Endometrium (tissue), 2 donors: ENCODE measurements around the gene NOC2L.
"Not testable (repeated sequence)": the region's sequence is repeated elsewhere in the genome, so short reads cannot be mapped to it uniquely, and the experiment has no call there.

Source experiments
- FAIRE-seq: peaks from 2 replicates; lab custom pipeline; 2012; peaks lifted over from hg19 to GRCh38; lab: Jason Lieb, UNC
- donor health status: control.
- donor health status: control.

Gene NOC2L

GRCh38 chr1:993379-993995 is 34.4 kb upstream of the NOC2L start:
- FAIRE-seq, result no peak

GRCh38 chr1:992362-992761 is 33.3 kb upstream of the NOC2L start:
- no peak for FAIRE-seq

- no peak for FAIRE-seq
These were observed 32.8 kb upstream of the NOC2L start for GRCh38 chr1:991895-992294.

GRCh38 chr1:991275-991674 is 32.2 kb upstream of the NOC2L start:
- not testable (repeated sequence) for FAIRE-seq

- FAIRE-seq, result not testable (repeated sequence)
These were observed 29.0 kb upstream of the NOC2L start for GRCh38 chr1:988061-988460.

- no peak for FAIRE-seq
These were observed 26.1 kb upstream of the NOC2L start for GRCh38 chr1:985126-985525.

- FAIRE-seq, result no peak
These were observed 25.4 kb upstream of the NOC2L start for GRCh38 chr1:984476-984814.

GRCh38 chr1:983798-984475 is 24.9 kb upstream of the NOC2L start:
- FAIRE-seq, result no peak

GRCh38 chr1:982765-983436 is 23.8 kb upstream of the NOC2L start:
- FAIRE-seq, result no peak

- FAIRE-seq, result no peak
These were observed 23.0 kb upstream of the NOC2L start, which contains the start of gene PERM1 for GRCh38 chr1:981955-982558. PERM1 (minus strand) TSS chr1:982093; CDS start chr1:981029, 1,064 bp downstream.

GRCh38 chr1:981491-981954 is 22.5 kb upstream of the NOC2L start:
- FAIRE-seq, result no peak

GRCh38 chr1:980602-981395 is 21.7 kb upstream of the NOC2L start:
- no peak for FAIRE-seq

GRCh38 chr1:980137-980571 is 21.1 kb upstream of the NOC2L start:
- FAIRE-seq, result no peak

- no peak for FAIRE-seq
These were observed 20.7 kb upstream of the NOC2L start for GRCh38 chr1:979744-980072.

- no peak for FAIRE-seq
These were observed 20.0 kb upstream of the NOC2L start for GRCh38 chr1:978835-979743.

- FAIRE-seq, result no peak
These were observed 19.2 kb upstream of the NOC2L start for GRCh38 chr1:978069-978834.

- not testable (repeated sequence) for FAIRE-seq
These were observed 17.7 kb upstream of the NOC2L start for GRCh38 chr1:976791-977190.

- no peak for FAIRE-seq
These were observed 17.0 kb upstream of the NOC2L start for GRCh38 chr1:975896-976683.

- FAIRE-seq, result no peak
These were observed 16.3 kb upstream of the NOC2L start for GRCh38 chr1:975365-975764.
